ENCODE data around the gene EYS.

DNA sequence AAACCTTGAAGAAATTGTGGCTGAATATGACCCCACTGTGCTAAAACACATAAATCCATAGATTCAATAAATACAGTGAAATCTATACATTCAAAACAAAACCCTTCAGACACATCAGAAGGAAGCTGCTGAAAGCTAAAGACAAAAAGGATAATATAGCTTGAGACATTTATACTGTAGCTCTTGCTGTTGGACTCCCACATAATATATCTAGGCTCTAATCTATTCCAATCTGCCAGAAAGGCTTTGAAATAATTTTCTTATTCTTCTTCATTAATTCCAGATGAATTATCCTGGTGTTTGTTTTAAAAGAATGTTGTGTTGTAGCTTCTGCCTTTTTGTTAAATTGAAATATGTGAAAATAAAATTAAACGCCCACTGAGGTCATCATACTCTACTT, 454.0 kb downstream of the EYS start:
- TF ChIP-seq, protein P1, sequence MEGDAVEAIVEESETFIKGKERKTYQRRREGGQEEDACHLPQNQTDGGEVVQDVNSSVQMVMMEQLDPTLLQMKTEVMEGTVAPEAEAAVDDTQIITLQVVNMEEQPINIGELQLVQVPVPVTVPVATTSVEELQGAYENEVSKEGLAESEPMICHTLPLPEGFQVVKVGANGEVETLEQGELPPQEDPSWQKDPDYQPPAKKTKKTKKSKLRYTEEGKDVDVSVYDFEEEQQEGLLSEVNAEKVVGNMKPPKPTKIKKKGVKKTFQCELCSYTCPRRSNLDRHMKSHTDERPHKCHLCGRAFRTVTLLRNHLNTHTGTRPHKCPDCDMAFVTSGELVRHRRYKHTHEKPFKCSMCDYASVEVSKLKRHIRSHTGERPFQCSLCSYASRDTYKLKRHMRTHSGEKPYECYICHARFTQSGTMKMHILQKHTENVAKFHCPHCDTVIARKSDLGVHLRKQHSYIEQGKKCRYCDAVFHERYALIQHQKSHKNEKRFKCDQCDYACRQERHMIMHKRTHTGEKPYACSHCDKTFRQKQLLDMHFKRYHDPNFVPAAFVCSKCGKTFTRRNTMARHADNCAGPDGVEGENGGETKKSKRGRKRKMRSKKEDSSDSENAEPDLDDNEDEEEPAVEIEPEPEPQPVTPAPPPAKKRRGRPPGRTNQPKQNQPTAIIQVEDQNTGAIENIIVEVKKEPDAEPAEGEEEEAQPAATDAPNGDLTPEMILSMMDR (IDR thresholded peaks at IDR 0.05; ENCODE audit: low read depth, low read length, missing input control), result no peak
- TF ChIP-seq, protein P2, sequence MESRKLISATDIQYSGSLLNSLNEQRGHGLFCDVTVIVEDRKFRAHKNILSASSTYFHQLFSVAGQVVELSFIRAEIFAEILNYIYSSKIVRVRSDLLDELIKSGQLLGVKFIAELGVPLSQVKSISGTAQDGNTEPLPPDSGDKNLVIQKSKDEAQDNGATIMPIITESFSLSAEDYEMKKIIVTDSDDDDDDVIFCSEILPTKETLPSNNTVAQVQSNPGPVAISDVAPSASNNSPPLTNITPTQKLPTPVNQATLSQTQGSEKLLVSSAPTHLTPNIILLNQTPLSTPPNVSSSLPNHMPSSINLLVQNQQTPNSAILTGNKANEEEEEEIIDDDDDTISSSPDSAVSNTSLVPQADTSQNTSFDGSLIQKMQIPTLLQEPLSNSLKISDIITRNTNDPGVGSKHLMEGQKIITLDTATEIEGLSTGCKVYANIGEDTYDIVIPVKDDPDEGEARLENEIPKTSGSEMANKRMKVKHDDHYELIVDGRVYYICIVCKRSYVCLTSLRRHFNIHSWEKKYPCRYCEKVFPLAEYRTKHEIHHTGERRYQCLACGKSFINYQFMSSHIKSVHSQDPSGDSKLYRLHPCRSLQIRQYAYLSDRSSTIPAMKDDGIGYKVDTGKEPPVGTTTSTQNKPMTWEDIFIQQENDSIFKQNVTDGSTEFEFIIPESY (IDR thresholded peaks at IDR 0.05), result no peak
- TF ChIP-seq, protein P3, sequence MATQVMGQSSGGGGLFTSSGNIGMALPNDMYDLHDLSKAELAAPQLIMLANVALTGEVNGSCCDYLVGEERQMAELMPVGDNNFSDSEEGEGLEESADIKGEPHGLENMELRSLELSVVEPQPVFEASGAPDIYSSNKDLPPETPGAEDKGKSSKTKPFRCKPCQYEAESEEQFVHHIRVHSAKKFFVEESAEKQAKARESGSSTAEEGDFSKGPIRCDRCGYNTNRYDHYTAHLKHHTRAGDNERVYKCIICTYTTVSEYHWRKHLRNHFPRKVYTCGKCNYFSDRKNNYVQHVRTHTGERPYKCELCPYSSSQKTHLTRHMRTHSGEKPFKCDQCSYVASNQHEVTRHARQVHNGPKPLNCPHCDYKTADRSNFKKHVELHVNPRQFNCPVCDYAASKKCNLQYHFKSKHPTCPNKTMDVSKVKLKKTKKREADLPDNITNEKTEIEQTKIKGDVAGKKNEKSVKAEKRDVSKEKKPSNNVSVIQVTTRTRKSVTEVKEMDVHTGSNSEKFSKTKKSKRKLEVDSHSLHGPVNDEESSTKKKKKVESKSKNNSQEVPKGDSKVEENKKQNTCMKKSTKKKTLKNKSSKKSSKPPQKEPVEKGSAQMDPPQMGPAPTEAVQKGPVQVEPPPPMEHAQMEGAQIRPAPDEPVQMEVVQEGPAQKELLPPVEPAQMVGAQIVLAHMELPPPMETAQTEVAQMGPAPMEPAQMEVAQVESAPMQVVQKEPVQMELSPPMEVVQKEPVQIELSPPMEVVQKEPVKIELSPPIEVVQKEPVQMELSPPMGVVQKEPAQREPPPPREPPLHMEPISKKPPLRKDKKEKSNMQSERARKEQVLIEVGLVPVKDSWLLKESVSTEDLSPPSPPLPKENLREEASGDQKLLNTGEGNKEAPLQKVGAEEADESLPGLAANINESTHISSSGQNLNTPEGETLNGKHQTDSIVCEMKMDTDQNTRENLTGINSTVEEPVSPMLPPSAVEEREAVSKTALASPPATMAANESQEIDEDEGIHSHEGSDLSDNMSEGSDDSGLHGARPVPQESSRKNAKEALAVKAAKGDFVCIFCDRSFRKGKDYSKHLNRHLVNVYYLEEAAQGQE (IDR thresholded peaks at IDR 0.05), result no peak
- TF ChIP-seq NR2F2 (IDR thresholded peaks at IDR 0.05) (no peak), HNF4G (IDR thresholded peaks at IDR 0.05) (no peak), FOXA1 (IDR thresholded peaks at IDR 0.05) (no peak), TAF1 (conservative IDR thresholded peaks at IDR 0.05) (no peak), JUND (IDR thresholded peaks at IDR 0.05) (no peak), YY1 (IDR thresholded peaks at IDR 0.05) (no peak), HNF4A (conservative IDR thresholded peaks at IDR 0.05) (no peak)
- TF ChIP-seq, protein P4, sequence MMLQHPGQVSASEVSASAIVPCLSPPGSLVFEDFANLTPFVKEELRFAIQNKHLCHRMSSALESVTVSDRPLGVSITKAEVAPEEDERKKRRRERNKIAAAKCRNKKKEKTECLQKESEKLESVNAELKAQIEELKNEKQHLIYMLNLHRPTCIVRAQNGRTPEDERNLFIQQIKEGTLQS (IDR thresholded peaks at IDR 0.05), result no peak
